GM19240 (cell line): ENCODE results near the gene PPP2R2B.

ENCODE experiments used
- DNase-seq: peaks from one replicate; pipeline ENCODE4 v3.0.0; 2011; ENCODE audit warnings: low spot score; ENCODE audit not compliant: insufficient read length

Gene PPP2R2B

GRCh38 chr5:146788898-146789297 lies 89.7 kb downstream of the PPP2R2B start:
- no peak for DNase-seq

GRCh38 chr5:146785065-146785464 lies 93.5 kb downstream of the PPP2R2B start:
- no peak for DNase-seq

- DNase-seq: no peak
Observed at GRCh38 chr5:146781157-146781556, 97.4 kb downstream of the PPP2R2B start.

GRCh38 chr5:146779211-146779869 lies 99.2 kb downstream of the PPP2R2B start:
- DNase-seq: no peak

- DNase-seq: no peak
Observed at GRCh38 chr5:146778795-146779194, 99.8 kb downstream of the PPP2R2B start.

GRCh38 chr5:146778261-146778660 lies 100.3 kb downstream of the PPP2R2B start:
- no peak for DNase-seq

- no peak for DNase-seq
Observed at GRCh38 chr5:146772881-146773466, 105.6 kb downstream of the PPP2R2B start.

- DNase-seq: no peak
Observed at GRCh38 chr5:146770980-146771379, 107.6 kb downstream of the PPP2R2B start.

- no peak for DNase-seq
Observed at GRCh38 chr5:146770546-146770945, 108.0 kb downstream of the PPP2R2B start.

- no peak for DNase-seq
Observed at GRCh38 chr5:146767534-146767933, 111.0 kb downstream of the PPP2R2B start.

- DNase-seq: no peak
Observed at GRCh38 chr5:146766013-146766412, 112.5 kb downstream of the PPP2R2B start.

- no peak for DNase-seq
Observed at GRCh38 chr5:146765089-146765832, 113.3 kb downstream of the PPP2R2B start.

- no peak for DNase-seq
Observed at GRCh38 chr5:146762830-146763229, 115.7 kb downstream of the PPP2R2B start.

GRCh38 chr5:146761811-146762210 lies 116.7 kb downstream of the PPP2R2B start:
- DNase-seq: no peak

- no peak for DNase-seq
Observed at GRCh38 chr5:146758938-146759337, 119.6 kb downstream of the PPP2R2B start.

- no peak for DNase-seq
Observed at GRCh38 chr5:146758076-146758475, 120.5 kb downstream of the PPP2R2B start.

GRCh38 chr5:146756546-146756945 lies 122.0 kb downstream of the PPP2R2B start:
- DNase-seq: no peak

GRCh38 chr5:146755793-146756192 lies 122.8 kb downstream of the PPP2R2B start:
- DNase-seq: no peak

GRCh38 chr5:146754621-146755020 lies 123.9 kb downstream of the PPP2R2B start:
- DNase-seq: no peak

- no peak for DNase-seq
Observed at GRCh38 chr5:146753641-146754040, 124.9 kb downstream of the PPP2R2B start.

GRCh38 chr5:146751781-146752401 lies 126.7 kb downstream of the PPP2R2B start:
- DNase-seq: no peak

GRCh38 chr5:146751054-146751453 lies 127.5 kb downstream of the PPP2R2B start:
- DNase-seq: no peak
